Natural killer cell (primary cell): ENCODE data around the gene CDC42BPG. TPM values are rescaled to one million over a fixed set of nuclear protein-coding genes. Genes with fewer than 3 reads are reported as not detected.

Experiments
- ATAC-seq, 3 donors: fragments of 150-1000 bp in 2 of 3; fragments of 200-7000 bp in 1 of 3; cut with Tn5 transposase; 1 replicate in 1 of 3; 2 replicates in 2 of 3; pipeline ENCODE4 v1.10.0; 2021; ENCODE audit warnings: mild to moderate bottlenecking in 2 of 3, moderate library complexity in 2 of 3
- DNase-seq, 2 donors: peaks; one replicate each; pipeline versions ENCODE4 v3.0.0 to v3.0.0-alpha.2; 2013 to 2021; ENCODE audit warnings: mixed read lengths in 1 of 2
- H3K27ac ChIP-seq: one replicate; pipeline ENCODE4 v1.5.1; 2013; ENCODE audit warnings: mild to moderate bottlenecking, low read length
- H3K27me3 ChIP-seq: one replicate; pipeline ENCODE4 v1.6.1; 2013; ENCODE audit warnings: low read length; ENCODE audit not compliant: control insufficient read depth, insufficient read depth
- H3K36me3 ChIP-seq: one replicate; pipeline ENCODE4 v1.6.1; 2013; ENCODE audit warnings: low read length; ENCODE audit not compliant: control insufficient read depth, insufficient read depth
- H3K4me1 ChIP-seq: one replicate; pipeline ENCODE4 v1.6.1; 2013; ENCODE audit warnings: low read length; ENCODE audit not compliant: control insufficient read depth, insufficient read depth
- H3K4me3 ChIP-seq: one replicate; pipeline ENCODE4 v1.5.1; 2013; ENCODE audit warnings: low read length
- H3K9me3 ChIP-seq: one replicate; pipeline ENCODE4 v1.6.1; 2013; ENCODE audit warnings: low read length; ENCODE audit not compliant: control insufficient read depth, insufficient read depth
- H3K27ac Mint-ChIP-seq, 2 donors: one replicate each; pipeline ENCODE4 v1.8.0; 2022; ENCODE audit warnings: mild to moderate bottlenecking in 2 of 2, mixed read lengths in 2 of 2, moderate library complexity in 1 of 2
- H3K27me3 Mint-ChIP-seq, 2 donors: one replicate each; pipeline ENCODE4 v1.8.0; 2022; ENCODE audit warnings: low read depth in 2 of 2, mixed read lengths in 2 of 2
- H3K36me3 Mint-ChIP-seq: one replicate; pipeline ENCODE4 v1.8.0; 2022; ENCODE audit warnings: mixed read lengths
- H3K4me1 Mint-ChIP-seq, 2 donors: one replicate each; pipeline ENCODE4 v1.8.0; 2022; ENCODE audit warnings: mixed read lengths in 2 of 2
- H3K4me3 Mint-ChIP-seq: one replicate; pipeline ENCODE4 v1.8.0; 2022; ENCODE audit warnings: mild to moderate bottlenecking, moderate library complexity, mixed read lengths
- H3K9me3 Mint-ChIP-seq, 2 donors: one replicate each; pipeline ENCODE4 v1.8.0; 2022; ENCODE audit warnings: mixed read lengths in 2 of 2
- CTCF ChIP-seq: fragments of 200-600 bp; IDR thresholded peaks from one replicate; pipeline ENCODE4 v1.8.0; 2022; ENCODE audit warnings: antibody characterized with exemption
- WGBS: methylation state at CpG from one replicate; pipeline ENCODE4 v1.1.7; 2013; ENCODE audit warnings: missing lambda C conversion rate; ENCODE audit not compliant: insufficient coverage; 5-methylcytosine and 5-hydroxymethylcytosine counted together
- intact Hi-C: fragments of 100-400 bp; cut with micrococcal nuclease; formaldehyde crosslinking; loops from one replicate; pipeline ENCODE4 v1.14.2; 2022
- total RNA-seq, 4 donors: library from RNA; stranded (reverse); fragments of 120-200 nt in 1 of 4; gene quantifications; one replicate each; pipeline versions ENCODE4 v1.2.3 to v1.2.4, GENCODE V29; 2013 to 2022

Gene CDC42BPG
- total RNA-seq, 3 donors from 2014 or later (not counting 1 experiment from before 2014, with no cell fraction given), result 8.2 to 12.7 (median 10.7) TPM

GRCh38 chr11:64853709-64854108 lies 9.3 kb upstream of the CDC42BPG start:
- peaks cover 100% of the 10 kb centered on the region for H3K4me1 ChIP-seq
- H3K36me3 Mint-ChIP-seq, result no peaks in the 10 kb centered on the region
- H3K27me3 Mint-ChIP-seq, result no peaks in the 10 kb centered on the region
- ATAC-seq, result no peak
- TF ChIP-seq CTCF, result no peak
- peaks cover 67 to 78% of the 10 kb centered on the region in 2 donors for H3K4me1 Mint-ChIP-seq
- H3K27me3 ChIP-seq, result no peaks in the 10 kb centered on the region
- 29% methylated on average over 27 of the region's 27 CpGs for whole genome bisulfite sequencing
- no peaks in the 10 kb centered on the region for H3K9me3 Mint-ChIP-seq
- no peak overlapping the region for H3K4me3 ChIP-seq
- peak overlapping the region; percentile 95 to 96 for H3K27ac Mint-ChIP-seq
- intact Hi-C loops, result no loop called here
- peaks cover 44% of the 10 kb centered on the region for H3K36me3 ChIP-seq
- H3K4me3 Mint-ChIP-seq, result peak overlapping the region; percentile 81
- peak in 1 of 2 donors; percentile 74 for DNase-seq
- no peaks in the 10 kb centered on the region for H3K9me3 ChIP-seq
- H3K27ac ChIP-seq, result peak overlapping the region; percentile 90

- Mint-ChIP-seq H3K4me1 (peaks cover 71 to 79% of the 10 kb centered on the region in 2 donors), H3K27me3 (no peaks in the 10 kb centered on the region), H3K36me3 (no peaks in the 10 kb centered on the region), H3K9me3 (no peaks in the 10 kb centered on the region), H3K27ac (peak overlapping the region; percentile 95 to 96), H3K4me3 (peak overlapping the region; percentile 81)
- 59% methylated on average over 22 of the region's 24 CpGs for WGBS
- Histone ChIP-seq H3K27ac (peak overlapping the region; percentile 90), H3K4me3 (no peak overlapping the region), H3K27me3 (no peaks in the 10 kb centered on the region), H3K4me1 (peaks cover 100% of the 10 kb centered on the region), H3K36me3 (peaks cover 39% of the 10 kb centered on the region), H3K9me3 (no peaks in the 10 kb centered on the region)
- DNase-seq, result peak in 1 of 2 donors; percentile 60
- peak; percentile 4 to 46 (median 31) for ATAC-seq
- intact Hi-C loops, result no loop called here
- no peak for TF ChIP-seq CTCF
These were observed 8.5 kb upstream of the CDC42BPG start for GRCh38 chr11:64852804-64853509.

GRCh38 chr11:64851831-64852351 lies 7.4 kb upstream of the CDC42BPG start:
- peak in 1 of 2 donors; percentile 51 for DNase-seq
- Mint-ChIP-seq H3K27me3 (no peaks in the 10 kb centered on the region), H3K4me3 (peak overlapping the region; percentile 77), H3K4me1 (peaks cover 71 to 80% of the 10 kb centered on the region in 2 donors), H3K27ac (peak overlapping the region; percentile 95 to 96), H3K36me3 (no peaks in the 10 kb centered on the region), H3K9me3 (no peaks in the 10 kb centered on the region)
- H3K4me3 ChIP-seq, result no peak overlapping the region
- H3K27ac ChIP-seq, result peak overlapping the region; percentile 90
- intact Hi-C loops, result loop anchor here (1.0 kb wide), 1 partner anchor 7 kb away; no protein-coding TSS in a partner anchor
- no peaks in the 10 kb centered on the region for H3K9me3 ChIP-seq
- H3K36me3 ChIP-seq, result peaks cover 31% of the 10 kb centered on the region
- peaks cover 100% of the 10 kb centered on the region for H3K4me1 ChIP-seq
- no peak for ATAC-seq
- no peak for TF ChIP-seq CTCF
- 41% methylated on average over 8 of the region's 8 CpGs for WGBS
- no peaks in the 10 kb centered on the region for H3K27me3 ChIP-seq
